HEK293 (cell line): ENCODE measurements around the gene MGME1.

Experiments
- CTCF ChIA-PET: fragments of 350-600 bp; formaldehyde crosslinking; extraction: SDS; loops from one replicate; lab custom pipeline; 2021; ENCODE audit warnings: antibody characterized with exemption; lab: Yijun Ruan, JAX
- POLR2A ChIA-PET: fragments of 300-600 bp; formaldehyde crosslinking; extraction: SDS; loops from one replicate; lab custom pipeline; 2020; ENCODE audit warnings: antibody characterized with exemption, inconsistent platforms; lab: Yijun Ruan, JAX
- H3K27ac ChIP-seq: fragments of 200-500 bp; sonication (Bioruptor generic); 2 replicates; pipeline ENCODE4 v1.5.1; 2014; ENCODE audit warnings: low read depth, low read length, control low read depth, inconsistent platforms; ENCODE audit errors: extremely low read depth
- H3K36me3 ChIP-seq, 2 experiments: fragments of 200-500 bp in 1 of 2; sonication (Bioruptor generic) in 1 of 2; 1 replicate in 1 of 2; 2 replicates in 1 of 2; pipeline ENCODE4 v1.5.1; 2014 to 2017; ENCODE audit warnings: inconsistent platforms in 2 of 2, low read length in 2 of 2; ENCODE audit not compliant: control insufficient read depth in 2 of 2, insufficient read depth in 1 of 2
- H3K4me1 ChIP-seq: fragments of 200-500 bp; sonication (Bioruptor generic); 2 replicates; pipeline ENCODE4 v1.5.1; 2014; ENCODE audit warnings: mild to moderate bottlenecking, low read length, inconsistent platforms; ENCODE audit not compliant: control insufficient read depth, insufficient read depth
- H3K4me3 ChIP-seq: 2 replicates; pipeline ENCODE4 v1.5.1; 2011; ENCODE audit warnings: low read depth, mild to moderate bottlenecking, control low read depth, low read length, moderate library complexity
- H3K9me3 ChIP-seq: fragments of 200-500 bp; sonication (Bioruptor generic); 2 replicates; pipeline ENCODE4 v1.5.1; 2014; ENCODE audit warnings: low read depth, low read length, inconsistent platforms; ENCODE audit not compliant: control insufficient read depth, insufficient read depth
- GFI1B ChIP-seq: fragments of 450-650 bp; formaldehyde crosslinking; IDR thresholded peaks from 2 replicates; pipeline ENCODE4 v1.5.1; 2016; ENCODE audit warnings: missing biosample characterization, missing genetic modification characterization
- HOXA7 ChIP-seq: sonication (generic); formaldehyde crosslinking; IDR thresholded peaks from 2 replicates; pipeline ENCODE4 v1.8.1; 2022; ENCODE audit warnings: missing genetic modification reagents, borderline replicate concordance
- KLF1 ChIP-seq: fragments of 450-650 bp; formaldehyde crosslinking; IDR thresholded peaks from 2 replicates; pipeline ENCODE4 v1.5.1; 2016; ENCODE audit warnings: missing biosample characterization, missing genetic modification characterization
- KLF17 ChIP-seq: fragments of 450-650 bp; formaldehyde crosslinking; IDR thresholded peaks from 2 replicates; pipeline ENCODE4 v1.5.1; 2016; ENCODE audit warnings: missing biosample characterization, missing genetic modification characterization
- PRDM4 ChIP-seq: fragments of 450-650 bp; formaldehyde crosslinking; IDR thresholded peaks from 2 replicates; pipeline ENCODE4 v1.5.1; 2017; ENCODE audit warnings: missing biosample characterization, missing genetic modification characterization
- ZEB2 ChIP-seq: fragments of 450-650 bp; formaldehyde crosslinking; IDR thresholded peaks from 2 replicates; pipeline ENCODE4 v1.5.1; 2016; ENCODE audit warnings: missing biosample characterization, missing genetic modification characterization
- ZNF133 ChIP-seq: fragments of 450-650 bp; formaldehyde crosslinking; IDR thresholded peaks from 2 replicates; pipeline ENCODE4 v1.5.1; 2016; ENCODE audit warnings: missing biosample characterization, missing genetic modification characterization
- ZNF211 ChIP-seq: fragments of 450-650 bp; formaldehyde crosslinking; IDR thresholded peaks from 2 replicates; pipeline ENCODE4 v1.5.1; 2016; ENCODE audit warnings: low read depth, missing biosample characterization, missing genetic modification characterization
- ZNF23 ChIP-seq: fragments of 450-650 bp; formaldehyde crosslinking; IDR thresholded peaks from 2 replicates; pipeline ENCODE4 v1.5.1; 2016; ENCODE audit warnings: missing biosample characterization, missing genetic modification characterization, borderline replicate concordance
- ZNF362 ChIP-seq: fragments of 450-650 bp; formaldehyde crosslinking; IDR thresholded peaks from 2 replicates; pipeline ENCODE4 v1.5.1; 2016; ENCODE audit warnings: missing biosample characterization, missing genetic modification characterization
- ZNF660 ChIP-seq: fragments of 450-650 bp; IDR thresholded peaks from 2 replicates; pipeline ENCODE4 v1.5.1; 2018; ENCODE audit warnings: missing biosample characterization, mild to moderate bottlenecking, missing genetic modification characterization
- ZNF707 ChIP-seq: fragments of 450-650 bp; formaldehyde crosslinking; IDR thresholded peaks from 2 replicates; pipeline ENCODE4 v1.5.1; 2016; ENCODE audit warnings: missing biosample characterization, missing genetic modification characterization
- ZSCAN23 ChIP-seq: fragments of 450-650 bp; formaldehyde crosslinking; IDR thresholded peaks from 2 replicates; pipeline ENCODE4 v1.5.1; 2016; ENCODE audit warnings: missing biosample characterization, missing genetic modification characterization
- ZSCAN30 ChIP-seq: fragments of 450-650 bp; IDR thresholded peaks from 2 replicates; pipeline ENCODE4 v1.5.1; 2018; ENCODE audit warnings: missing biosample characterization, mild to moderate bottlenecking, missing genetic modification characterization, moderate library complexity
- TF ChIP-seq, protein P1 (sequence below): fragments of 450-650 bp; formaldehyde crosslinking; IDR thresholded peaks from 2 replicates; pipeline ENCODE4 v1.5.1; 2016; ENCODE audit warnings: missing biosample characterization, missing genetic modification characterization
- TF ChIP-seq, protein P2 (sequence below): fragments of 450-650 bp; formaldehyde crosslinking; IDR thresholded peaks from 2 replicates; pipeline ENCODE4 v1.5.1; 2017; ENCODE audit warnings: missing biosample characterization, missing genetic modification characterization
- TF ChIP-seq, protein P3 (sequence below): fragments of 450-650 bp; formaldehyde crosslinking; IDR thresholded peaks from 2 replicates; pipeline ENCODE4 v1.5.1; 2016; ENCODE audit warnings: missing biosample characterization, missing genetic modification characterization

MGME1 gene

GRCh38 chr20:18007534-18008292, 38.9 kb downstream of the MGME1 start:
- no peak for TF ChIP-seq KLF17 (tag by site-specific recombination)
- TF ChIP-seq ZEB2, result no peak
- TF ChIP-seq ZNF660 (tag by site-specific recombination), result no peak
- no peak for TF ChIP-seq ZNF133 (tag by site-specific recombination)
- TF ChIP-seq ZNF211 (tag by site-specific recombination), result no peak
- TF ChIP-seq, protein P1, sequence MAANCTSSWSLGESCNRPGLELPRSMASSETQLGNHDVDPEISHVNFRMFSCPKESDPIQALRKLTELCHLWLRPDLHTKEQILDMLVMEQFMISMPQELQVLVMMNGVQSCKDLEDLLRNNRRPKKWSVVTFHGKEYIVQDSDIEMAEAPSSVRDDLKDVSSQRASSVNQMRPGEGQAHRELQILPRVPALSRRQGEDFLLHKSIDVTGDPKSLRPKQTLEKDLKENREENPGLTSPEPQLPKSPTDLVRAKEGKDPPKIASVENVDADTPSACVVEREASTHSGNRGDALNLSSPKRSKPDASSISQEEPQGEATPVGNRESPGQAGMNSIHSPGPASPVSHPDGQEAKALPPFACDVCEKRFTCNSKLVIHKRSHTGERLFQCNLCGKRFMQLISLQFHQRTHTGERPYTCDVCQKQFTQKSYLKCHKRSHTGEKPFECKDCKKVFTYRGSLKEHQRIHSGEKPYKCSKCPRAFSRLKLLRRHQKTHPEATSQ (tag by site-specific recombination), result no peak
- no peak for TF ChIP-seq ZNF362 (tag by site-specific recombination)
- TF ChIP-seq HOXA7 (CRISPR knock-in tag), result no peak
- TF ChIP-seq KLF1 (tag by site-specific recombination), result no peak
- TF ChIP-seq ZNF707 (tag by site-specific recombination), result no peak
- no peak for TF ChIP-seq GFI1B (tag by site-specific recombination)
- TF ChIP-seq, protein P2, sequence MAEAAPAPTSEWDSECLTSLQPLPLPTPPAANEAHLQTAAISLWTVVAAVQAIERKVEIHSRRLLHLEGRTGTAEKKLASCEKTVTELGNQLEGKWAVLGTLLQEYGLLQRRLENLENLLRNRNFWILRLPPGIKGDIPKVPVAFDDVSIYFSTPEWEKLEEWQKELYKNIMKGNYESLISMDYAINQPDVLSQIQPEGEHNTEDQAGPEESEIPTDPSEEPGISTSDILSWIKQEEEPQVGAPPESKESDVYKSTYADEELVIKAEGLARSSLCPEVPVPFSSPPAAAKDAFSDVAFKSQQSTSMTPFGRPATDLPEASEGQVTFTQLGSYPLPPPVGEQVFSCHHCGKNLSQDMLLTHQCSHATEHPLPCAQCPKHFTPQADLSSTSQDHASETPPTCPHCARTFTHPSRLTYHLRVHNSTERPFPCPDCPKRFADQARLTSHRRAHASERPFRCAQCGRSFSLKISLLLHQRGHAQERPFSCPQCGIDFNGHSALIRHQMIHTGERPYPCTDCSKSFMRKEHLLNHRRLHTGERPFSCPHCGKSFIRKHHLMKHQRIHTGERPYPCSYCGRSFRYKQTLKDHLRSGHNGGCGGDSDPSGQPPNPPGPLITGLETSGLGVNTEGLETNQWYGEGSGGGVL (tag by site-specific recombination), result no peak
- TF ChIP-seq ZSCAN23 (tag by site-specific recombination), result no peak
- no peak for TF ChIP-seq PRDM4 (tag by site-specific recombination)
- no peak for TF ChIP-seq ZSCAN30 (tag by site-specific recombination)
- TF ChIP-seq, protein P3, sequence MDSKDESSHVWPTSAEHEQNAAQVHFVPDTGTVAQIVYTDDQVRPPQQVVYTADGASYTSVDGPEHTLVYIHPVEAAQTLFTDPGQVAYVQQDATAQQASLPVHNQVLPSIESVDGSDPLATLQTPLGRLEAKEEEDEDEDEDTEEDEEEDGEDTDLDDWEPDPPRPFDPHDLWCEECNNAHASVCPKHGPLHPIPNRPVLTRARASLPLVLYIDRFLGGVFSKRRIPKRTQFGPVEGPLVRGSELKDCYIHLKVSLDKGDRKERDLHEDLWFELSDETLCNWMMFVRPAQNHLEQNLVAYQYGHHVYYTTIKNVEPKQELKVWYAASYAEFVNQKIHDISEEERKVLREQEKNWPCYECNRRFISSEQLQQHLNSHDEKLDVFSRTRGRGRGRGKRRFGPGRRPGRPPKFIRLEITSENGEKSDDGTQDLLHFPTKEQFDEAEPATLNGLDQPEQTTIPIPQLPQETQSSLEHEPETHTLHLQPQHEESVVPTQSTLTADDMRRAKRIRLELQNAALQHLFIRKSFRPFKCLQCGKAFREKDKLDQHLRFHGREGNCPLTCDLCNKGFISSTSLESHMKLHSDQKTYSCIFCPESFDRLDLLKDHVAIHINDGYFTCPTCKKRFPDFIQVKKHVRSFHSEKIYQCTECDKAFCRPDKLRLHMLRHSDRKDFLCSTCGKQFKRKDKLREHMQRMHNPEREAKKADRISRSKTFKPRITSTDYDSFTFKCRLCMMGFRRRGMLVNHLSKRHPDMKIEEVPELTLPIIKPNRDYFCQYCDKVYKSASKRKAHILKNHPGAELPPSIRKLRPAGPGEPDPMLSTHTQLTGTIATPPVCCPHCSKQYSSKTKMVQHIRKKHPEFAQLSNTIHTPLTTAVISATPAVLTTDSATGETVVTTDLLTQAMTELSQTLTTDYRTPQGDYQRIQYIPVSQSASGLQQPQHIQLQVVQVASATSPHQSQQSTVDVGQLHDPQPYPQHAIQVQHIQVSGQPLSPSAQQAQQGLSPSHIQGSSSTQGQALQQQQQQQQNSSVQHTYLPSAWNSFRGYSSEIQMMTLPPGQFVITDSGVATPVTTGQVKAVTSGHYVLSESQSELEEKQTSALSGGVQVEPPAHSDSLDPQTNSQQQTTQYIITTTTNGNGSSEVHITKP, result no peak
- TF ChIP-seq ZNF23 (tag by site-specific recombination), result no peak
- ChIA-PET CTCF (interaction anchor here (0.6 kb wide), 1 partner anchor 73 kb away, joined by 4 read pairs; no protein-coding TSS in a partner anchor), POLR2A (no interaction called here)
- no peaks in the 10 kb centered on the region for H3K36me3 ChIP-seq
- H3K9me3 ChIP-seq, result no peaks in the 10 kb centered on the region
- H3K4me1 ChIP-seq, result no peaks in the 10 kb centered on the region
- H3K4me3 ChIP-seq, result no peak overlapping the region
- H3K27ac ChIP-seq, result no peak overlapping the region
